BJ (cell line): ENCODE data around the gene LRRIQ4. TPM values are rescaled to one million over a fixed set of nuclear protein-coding genes. Genes with fewer than 3 reads are reported as not detected.

Experiments
- CTCF ChIA-PET: fragments of 350-600 bp; formaldehyde crosslinking; extraction: SDS; loops from one replicate; lab custom pipeline; 2021; ENCODE audit warnings: antibody characterized with exemption, inconsistent platforms; lab: Yijun Ruan, JAX
- POLR2A ChIA-PET: fragments of 300-600 bp; sonication (Branson Sonifier 250); formaldehyde crosslinking; extraction: SDS; loops from one replicate; lab custom pipeline; 2021; ENCODE audit warnings: antibody characterized with exemption; lab: Charles Lee
- DNase-seq: peaks from one replicate; pipeline ENCODE4 v3.0.0-alpha.2; 2011; ENCODE audit warnings: low read depth
- H3K27me3 ChIP-seq: 2 replicates; pipeline ENCODE4 v1.6.0; 2011; ENCODE audit warnings: low read length; ENCODE audit not compliant: control insufficient read depth, insufficient read depth
- H3K36me3 ChIP-seq: 2 replicates; pipeline ENCODE4 v1.5.1; 2011; ENCODE audit warnings: low read length; ENCODE audit not compliant: control insufficient read depth, insufficient read depth
- H3K4me3 ChIP-seq: 2 replicates; pipeline ENCODE4 v1.5.1; 2011; ENCODE audit warnings: low read depth, mild to moderate bottlenecking, control low read depth, low read length
- CTCF ChIP-seq: IDR thresholded peaks from 2 replicates; pipeline ENCODE4 v1.5.1; 2011; ENCODE audit warnings: low read depth, mild to moderate bottlenecking, control low read depth, inconsistent platforms, low read length, moderate library complexity; ENCODE audit not compliant: insufficient read depth
- polyA minus RNA-seq: library from RNA; depleted of rRNA, polyadenylated mRNA; stranded (reverse); fragments of >200 nt; gene quantifications from 2 replicates; pipeline ENCODE4 v1.2.3, GENCODE V29; 2011; rRNA and poly(A)+ RNA removed
- polyA plus RNA-seq: library from polyadenylated mRNA; depleted of rRNA; stranded (reverse); fragments of >200 nt; gene quantifications from 2 replicates; pipeline ENCODE4 v1.2.3, GENCODE V29; 2011; rRNA removed

The LRRIQ4 gene
- not detected in 2 replicates for polyA plus RNA-seq
- polyA minus RNA-seq: not detected in 2 replicates

GRCh38 chr3:169812332-169813235, at the start of gene LRRIQ4, which contains the start of gene LRRC34:
TSS of gene LRRIQ4 (plus strand) at chr3:169812870. CDS start at chr3:169821922, 9,052 bp downstream.
TSS of gene LRRC34 (minus strand) at chr3:169812904. CDS start at chr3:169812548, 356 bp downstream.
- Histone ChIP-seq H3K36me3 (no peaks in the 10 kb centered on the region), H3K27me3 (no peaks in the 10 kb centered on the region), H3K4me3 (peak within 1 kb of the TSS; percentile 48)
- no peak for TF ChIP-seq CTCF
- DNase-seq: peak; percentile 20
- POLR2A ChIA-PET: interaction anchor here (0.6 kb wide), 1 partner anchor 28 kb away, joined by 5 read pairs; no protein-coding TSS in a partner anchor
- CTCF ChIA-PET: interaction anchor here (1.1 to 1.3 kb wide), 2 partner anchors 15 to 663 kb away, joined by 3 to 4 read pairs; no protein-coding TSS in a partner anchor

DNA sequence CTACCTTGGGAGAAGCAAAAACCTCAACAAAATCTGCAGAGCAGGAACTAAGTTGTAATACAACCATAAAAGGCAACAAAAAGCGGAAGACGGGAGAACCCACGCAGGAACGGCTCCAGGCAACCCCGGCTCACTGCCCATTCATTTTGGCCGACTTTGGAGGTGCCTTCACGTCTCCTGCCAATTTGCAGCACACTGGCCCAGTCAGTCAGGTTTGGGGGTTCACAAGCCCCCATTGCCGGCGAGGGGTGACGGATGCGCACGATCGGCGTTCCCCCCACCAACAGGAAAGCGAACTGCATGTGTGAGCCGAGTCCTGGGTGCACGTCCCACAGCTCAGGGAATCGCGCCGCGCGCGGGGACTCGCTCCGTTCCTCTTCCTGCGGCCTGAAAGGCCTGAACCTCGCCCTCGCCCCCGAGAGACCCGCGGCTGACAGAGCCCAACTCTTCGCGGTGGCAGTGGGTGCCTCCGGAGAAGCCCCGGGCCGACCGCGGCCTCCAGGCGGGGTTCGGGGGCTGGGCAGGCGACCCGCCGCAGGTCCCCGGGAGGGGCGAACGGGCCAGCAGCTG, 48.3 kb upstream of the LRRIQ4 start:
- no peak for TF ChIP-seq CTCF
- Histone ChIP-seq H3K27me3 (no peaks in the 10 kb centered on the region), H3K36me3 (no peaks in the 10 kb centered on the region), H3K4me3 (peak overlapping the region; percentile 68)
- ChIA-PET CTCF (no interaction called here), POLR2A (no interaction called here)
- no peak for DNase-seq

DNA sequence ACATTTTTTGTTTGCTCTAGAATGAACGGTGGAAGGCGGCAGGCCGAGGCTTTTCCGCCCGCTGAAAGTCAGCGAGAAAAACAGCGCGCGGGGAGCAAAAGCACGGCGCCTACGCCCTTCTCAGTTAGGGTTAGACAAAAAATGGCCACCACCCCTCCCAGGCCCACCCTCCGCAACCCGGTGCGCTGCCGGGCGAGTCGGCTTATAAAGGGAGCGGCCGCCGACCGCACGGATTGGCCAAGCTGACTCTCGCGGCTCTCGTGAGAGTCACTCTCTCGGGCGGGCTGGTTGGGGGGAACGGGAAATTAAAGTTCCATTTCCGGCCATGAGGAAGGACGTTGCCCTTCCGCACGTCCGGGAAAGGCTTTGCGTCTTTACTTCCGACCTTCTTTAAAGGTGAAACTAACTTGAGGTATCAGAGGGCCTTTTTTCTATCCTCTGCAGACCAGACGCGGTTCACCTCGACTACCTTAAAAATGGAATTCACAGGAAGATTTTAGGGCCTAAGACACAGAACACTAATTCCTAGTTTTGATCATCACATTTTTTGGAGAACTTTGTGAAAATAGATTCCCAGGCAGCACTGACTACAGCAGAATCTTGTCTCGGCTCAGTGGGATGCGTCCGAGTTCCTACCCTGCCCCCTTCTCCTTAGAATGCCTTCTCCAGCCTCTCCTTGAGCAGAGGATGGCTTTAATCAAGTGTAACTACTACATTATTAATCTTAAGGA, 47.6 kb upstream of the LRRIQ4 start, which contains the start of gene TERC:
TSS of gene TERC (minus strand) at position 179 of the 731 bp plus-strand sequence.
- Histone ChIP-seq H3K27me3 (no peaks in the 10 kb centered on the region), H3K4me3 (peak within 1 kb of the TSS; percentile 68), H3K36me3 (no peaks in the 10 kb centered on the region)
- no peak for TF ChIP-seq CTCF
- ChIA-PET CTCF (no interaction called here), POLR2A (no interaction called here)
- DNase-seq: no peak

DNA sequence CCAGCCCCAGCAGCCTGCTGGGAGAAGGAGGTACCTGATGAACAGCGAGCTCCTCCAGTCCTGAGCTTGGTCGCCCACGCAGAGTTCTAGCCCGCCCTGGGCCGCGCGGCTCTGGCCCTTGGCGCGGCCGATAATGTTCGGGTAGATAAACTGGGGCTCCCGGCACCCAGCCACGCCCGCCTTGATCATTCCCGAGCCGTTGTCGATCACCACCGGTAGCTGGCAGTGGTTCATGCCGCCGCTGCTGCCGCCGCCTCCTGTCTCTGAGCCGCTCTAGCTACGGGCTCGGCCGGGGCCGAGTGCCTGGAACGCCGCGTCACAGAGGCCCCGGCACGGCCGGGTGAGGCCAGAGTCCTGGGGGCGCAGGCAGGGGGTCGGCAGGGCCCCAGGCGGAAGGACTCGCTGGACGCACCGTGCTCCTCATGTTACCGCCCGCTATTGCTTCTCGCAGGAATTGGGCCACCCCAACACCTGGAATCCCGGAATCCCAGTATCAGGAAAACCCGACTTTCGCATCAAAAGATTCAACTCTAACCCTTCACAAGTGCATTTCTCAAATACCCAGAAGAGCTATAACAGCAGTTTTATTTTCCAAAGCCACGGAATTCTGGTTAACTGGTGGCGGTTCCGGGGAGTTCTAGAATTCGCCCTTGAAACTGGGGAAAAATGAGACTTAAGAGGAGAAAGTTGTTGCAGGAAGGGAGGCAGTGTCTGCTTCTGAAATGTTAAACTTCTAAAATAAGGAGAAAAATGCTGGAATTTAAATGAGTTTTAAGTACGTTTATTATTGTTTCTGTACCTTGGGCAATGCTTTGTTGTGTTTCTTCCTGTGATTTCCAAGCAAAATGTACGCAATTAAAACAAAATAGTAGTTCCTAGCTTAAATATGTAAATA, 43.1 kb upstream of the LRRIQ4 start, which contains the start of gene ACTRT3:
TSS of gene ACTRT3 (minus strand) at position 275 of the 895 bp plus-strand sequence. CDS start at position 234, 41 bp downstream.
- H3K27me3 ChIP-seq: no peaks in the 10 kb centered on the region
- H3K4me3 ChIP-seq: peak within 1 kb of the TSS; percentile 52
- DNase-seq: no peak
- TF ChIP-seq CTCF: peak; percentile 15; the same call in 1 of the 2 replicates
- H3K36me3 ChIP-seq: no peaks in the 10 kb centered on the region
- CTCF ChIA-PET: interaction anchor here (0.9 kb wide), 1 partner anchor 198 kb away, joined by 4 read pairs; the partner anchor contains the start of gene SEC62
- POLR2A ChIA-PET: no interaction called here
